Measurements from ENCODE around the gene ADGRG3. TPM values are rescaled to one million over a fixed set of nuclear protein-coding genes. Genes with fewer than 3 reads are reported as not detected.

ADGRG3 gene
- total RNA-seq, 1 donor from 2014 or later: not detected

GRCh38 chr16:57736419-57737351, 68.6 kb downstream of the ADGRG3 start:
- no peaks in the 10 kb centered on the region for H3K9me3 Mint-ChIP-seq (ENCODE audit: unreplicated experiment)
- H3K36me3 Mint-ChIP-seq (ENCODE audit: unreplicated experiment): no peaks in the 10 kb centered on the region
- H3K27ac Mint-ChIP-seq (ENCODE audit: unreplicated experiment): peak overlapping the region; percentile 91

DNA sequence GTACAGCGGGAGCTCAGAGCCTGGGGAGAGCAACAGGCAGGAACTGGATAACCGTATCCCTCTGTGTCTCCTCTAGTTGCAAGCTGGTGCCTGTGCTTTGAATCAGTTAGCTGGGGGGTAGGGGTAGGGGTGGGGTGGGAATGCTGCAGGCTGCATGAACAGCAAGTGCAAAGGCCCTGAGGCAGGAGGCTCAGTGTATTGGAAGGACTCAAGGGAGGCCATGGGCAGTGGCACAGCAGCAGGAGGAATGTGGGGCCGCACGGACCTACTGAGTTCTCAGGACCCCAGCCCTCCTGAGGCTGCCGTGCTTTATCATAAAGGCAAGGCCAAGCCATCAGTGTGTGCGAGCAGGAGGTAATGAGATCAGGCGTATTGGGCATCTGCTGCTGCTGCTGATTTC, 70.7 kb downstream of the ADGRG3 start:
- no peaks in the 10 kb centered on the region for H3K27me3 Mint-ChIP-seq (ENCODE audit: unreplicated experiment)
- H3K36me3 Mint-ChIP-seq (ENCODE audit: unreplicated experiment): no peaks in the 10 kb centered on the region
- H3K4me1 Mint-ChIP-seq (ENCODE audit: unreplicated experiment): peaks cover 26% of the 10 kb centered on the region
- TF ChIP-seq, protein P1, sequence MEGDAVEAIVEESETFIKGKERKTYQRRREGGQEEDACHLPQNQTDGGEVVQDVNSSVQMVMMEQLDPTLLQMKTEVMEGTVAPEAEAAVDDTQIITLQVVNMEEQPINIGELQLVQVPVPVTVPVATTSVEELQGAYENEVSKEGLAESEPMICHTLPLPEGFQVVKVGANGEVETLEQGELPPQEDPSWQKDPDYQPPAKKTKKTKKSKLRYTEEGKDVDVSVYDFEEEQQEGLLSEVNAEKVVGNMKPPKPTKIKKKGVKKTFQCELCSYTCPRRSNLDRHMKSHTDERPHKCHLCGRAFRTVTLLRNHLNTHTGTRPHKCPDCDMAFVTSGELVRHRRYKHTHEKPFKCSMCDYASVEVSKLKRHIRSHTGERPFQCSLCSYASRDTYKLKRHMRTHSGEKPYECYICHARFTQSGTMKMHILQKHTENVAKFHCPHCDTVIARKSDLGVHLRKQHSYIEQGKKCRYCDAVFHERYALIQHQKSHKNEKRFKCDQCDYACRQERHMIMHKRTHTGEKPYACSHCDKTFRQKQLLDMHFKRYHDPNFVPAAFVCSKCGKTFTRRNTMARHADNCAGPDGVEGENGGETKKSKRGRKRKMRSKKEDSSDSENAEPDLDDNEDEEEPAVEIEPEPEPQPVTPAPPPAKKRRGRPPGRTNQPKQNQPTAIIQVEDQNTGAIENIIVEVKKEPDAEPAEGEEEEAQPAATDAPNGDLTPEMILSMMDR (IDR thresholded peaks at IDR 0.05): no peak
- H3K9me3 Mint-ChIP-seq (ENCODE audit: unreplicated experiment): no peaks in the 10 kb centered on the region
- H3K4me3 Mint-ChIP-seq (ENCODE audit: unreplicated experiment): no peak overlapping the region
- DNase-seq (ENCODE audit: extremely low spot score, unreplicated experiment): no peak
- no peak overlapping the region for H3K27ac Mint-ChIP-seq (ENCODE audit: unreplicated experiment)

More at GRCh38 chr16:57736419-57737351, 68.6 kb downstream of the ADGRG3 start:
- TF ChIP-seq, protein P1 (IDR thresholded peaks at IDR 0.05): peak; percentile 27
- no peaks in the 10 kb centered on the region for H3K27me3 Mint-ChIP-seq (ENCODE audit: unreplicated experiment)
- H3K4me3 Mint-ChIP-seq (ENCODE audit: unreplicated experiment): peak overlapping the region; percentile 94
- no peak for DNase-seq (ENCODE audit: extremely low spot score, unreplicated experiment)
- H3K4me1 Mint-ChIP-seq (ENCODE audit: unreplicated experiment): peaks cover 26% of the 10 kb centered on the region

Other genes with a start within 250 kb of the ADGRG3 start
- gene CIAPIN1, start 220.9 kb upstream of the ADGRG3 start, total RNA-seq: 52.2 and 57.1 TPM in 2 replicates
- 37.8 and 50.1 TPM in 2 replicates for gene COQ9, start 220.8 kb upstream of the ADGRG3 start, total RNA-seq
- gene POLR2C, start 205.6 kb upstream of the ADGRG3 start, total RNA-seq: 46.8 and 47.8 TPM in 2 replicates
- 22.5 and 24.4 TPM in 2 replicates for gene DOK4, start 181.8 kb upstream of the ADGRG3 start, total RNA-seq
- 17.2 and 18.8 TPM in 2 replicates for gene CCDC102A, start 131.7 kb upstream of the ADGRG3 start, total RNA-seq
- gene ADGRG5, start 125.7 kb upstream of the ADGRG3 start, total RNA-seq: not detected in 2 replicates
- 4.6 and 4.8 TPM in 2 replicates for gene ADGRG1, start 39.7 kb upstream of the ADGRG3 start, total RNA-seq
- gene DRC7, start 26.5 kb downstream of the ADGRG3 start, total RNA-seq: not detected in 2 replicates
- gene KATNB1, start 67.5 kb downstream of the ADGRG3 start, total RNA-seq: 14.2 and 15.9 TPM in 2 replicates
- 191 and 196 TPM in 2 replicates for gene KIFC3, start 134.2 kb downstream of the ADGRG3 start, total RNA-seq

All from osteocyte (in vitro differentiated cells).